ENCODE data around the gene NAGA.

NAGA gene

DNA sequence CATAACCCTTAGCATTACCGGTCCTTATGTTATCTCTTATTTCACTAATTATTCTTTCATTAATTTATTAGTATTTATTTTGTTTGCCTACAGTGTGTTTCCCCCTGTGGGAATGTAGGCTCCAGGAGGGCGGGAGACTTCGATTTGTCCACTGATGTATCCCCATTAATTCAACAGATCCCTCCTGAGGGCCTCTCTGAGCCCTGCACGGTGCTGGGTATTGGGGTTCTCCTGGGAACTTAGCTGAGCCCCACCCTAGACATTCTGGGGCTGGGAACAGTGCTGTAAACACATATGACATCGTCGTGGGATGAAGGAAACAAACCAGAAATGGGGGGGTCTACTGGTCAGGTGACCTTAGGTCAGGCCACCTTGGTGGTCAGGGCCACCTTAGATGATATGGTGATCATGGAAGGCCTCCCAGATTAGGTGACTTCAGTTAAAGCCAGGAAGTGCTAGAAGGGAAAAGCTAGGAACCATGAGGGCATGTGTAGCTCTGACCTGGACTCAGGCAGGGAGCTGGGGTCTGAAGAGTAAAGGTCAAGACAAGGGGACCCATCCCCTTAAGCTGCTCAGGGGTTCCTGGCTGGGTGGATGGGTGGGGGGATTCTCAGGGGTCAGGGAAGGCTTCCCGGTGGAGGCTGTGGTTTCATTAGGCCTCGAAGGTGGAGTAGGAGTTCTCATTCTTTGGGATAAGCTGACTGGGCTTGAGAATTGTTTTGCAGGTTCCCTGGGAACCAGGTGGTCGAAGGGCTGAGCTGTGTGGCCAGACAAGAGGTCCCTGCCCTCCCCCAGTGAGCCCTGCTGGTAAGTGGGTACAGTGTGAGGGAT is 4.4 kb upstream of the NAGA start:
- no peak overlapping the region for H3K4me2 ChIP-seq (ENCODE audit: low read length)
- no peaks in the 10 kb centered on the region for H3K27me3 ChIP-seq (ENCODE audit: low read depth, low read length)
- no peak overlapping the region for H2AFZ ChIP-seq (ENCODE audit: low read depth, low read length)
- H3K9me3 ChIP-seq (ENCODE audit: insufficient read depth, low read length): no peaks in the 10 kb centered on the region
- H4K20me1 ChIP-seq (ENCODE audit: insufficient read depth, low read length): no peaks in the 10 kb centered on the region
- TF ChIP-seq EZH2phosphoT487 (IDR thresholded peaks at IDR 0.05; ENCODE audit: low read depth): no peak
- TF ChIP-seq, protein P1, sequence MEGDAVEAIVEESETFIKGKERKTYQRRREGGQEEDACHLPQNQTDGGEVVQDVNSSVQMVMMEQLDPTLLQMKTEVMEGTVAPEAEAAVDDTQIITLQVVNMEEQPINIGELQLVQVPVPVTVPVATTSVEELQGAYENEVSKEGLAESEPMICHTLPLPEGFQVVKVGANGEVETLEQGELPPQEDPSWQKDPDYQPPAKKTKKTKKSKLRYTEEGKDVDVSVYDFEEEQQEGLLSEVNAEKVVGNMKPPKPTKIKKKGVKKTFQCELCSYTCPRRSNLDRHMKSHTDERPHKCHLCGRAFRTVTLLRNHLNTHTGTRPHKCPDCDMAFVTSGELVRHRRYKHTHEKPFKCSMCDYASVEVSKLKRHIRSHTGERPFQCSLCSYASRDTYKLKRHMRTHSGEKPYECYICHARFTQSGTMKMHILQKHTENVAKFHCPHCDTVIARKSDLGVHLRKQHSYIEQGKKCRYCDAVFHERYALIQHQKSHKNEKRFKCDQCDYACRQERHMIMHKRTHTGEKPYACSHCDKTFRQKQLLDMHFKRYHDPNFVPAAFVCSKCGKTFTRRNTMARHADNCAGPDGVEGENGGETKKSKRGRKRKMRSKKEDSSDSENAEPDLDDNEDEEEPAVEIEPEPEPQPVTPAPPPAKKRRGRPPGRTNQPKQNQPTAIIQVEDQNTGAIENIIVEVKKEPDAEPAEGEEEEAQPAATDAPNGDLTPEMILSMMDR (IDR thresholded peaks at IDR 0.05; ENCODE audit: low read depth, low read length): no peak
- no peak overlapping the region for H3K27ac ChIP-seq (ENCODE audit: low read length)
- H3K36me3 ChIP-seq (replicated peaks; ENCODE audit: low read depth, low read length): no peaks in the 10 kb centered on the region
- no peak overlapping the region for H3K9ac ChIP-seq (ENCODE audit: low read length)
- peaks cover 16% of the 10 kb centered on the region for H3K4me1 ChIP-seq (ENCODE audit: low read length)
- H3K4me3 ChIP-seq (ENCODE audit: low read length): no peak overlapping the region
- H3K79me2 ChIP-seq (ENCODE audit: low read length): peaks cover 5% of the 10 kb centered on the region

DNA sequence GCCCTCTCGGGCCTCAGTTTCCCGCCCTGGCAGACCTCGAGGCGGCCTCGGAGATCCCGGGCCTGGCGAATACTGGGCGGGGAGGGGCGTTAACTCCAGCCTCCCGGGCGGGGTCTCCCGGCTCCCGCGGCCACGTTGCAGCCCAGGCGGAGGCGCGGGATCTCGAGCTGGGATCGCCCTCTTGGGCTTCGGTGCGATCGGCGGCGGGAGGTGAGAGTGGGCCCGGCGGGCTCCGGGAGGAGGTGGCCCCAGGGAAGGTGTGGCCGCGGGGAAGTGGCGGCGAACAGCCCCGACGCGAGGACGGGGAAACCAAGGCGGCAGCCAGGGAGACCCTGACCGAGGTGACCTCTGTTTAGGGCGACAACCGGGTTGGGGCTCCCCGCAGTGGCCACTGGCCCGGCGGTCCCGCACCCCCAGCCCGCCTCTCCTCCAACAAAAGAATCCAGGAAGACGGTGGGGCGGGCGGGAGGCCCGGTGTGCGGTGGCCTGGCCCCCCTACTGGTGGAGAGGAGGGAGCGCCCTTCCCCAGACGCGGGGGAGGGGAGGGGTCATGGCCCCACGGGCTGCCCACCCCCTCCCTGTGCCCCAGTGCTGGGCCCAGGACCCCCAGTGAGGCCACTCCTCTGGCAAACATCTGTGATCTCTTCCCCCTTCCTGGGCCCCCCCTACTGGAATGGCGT is 3.7 kb upstream of the NAGA start, which contains the start of gene PHETA2:
TSS of gene PHETA2 (plus strand) at position 117 of the 680 bp plus-strand sequence. CDS start 3,046 bp downstream, outside the sequence.
- Histone ChIP-seq H2AFZ (ENCODE audit: low read depth, low read length) (no peak within 1 kb of the TSS), H3K4me1 (ENCODE audit: low read length) (peaks cover 23% of the 10 kb centered on the region), H3K4me2 (ENCODE audit: low read length) (no peak within 1 kb of the TSS)

DNA sequence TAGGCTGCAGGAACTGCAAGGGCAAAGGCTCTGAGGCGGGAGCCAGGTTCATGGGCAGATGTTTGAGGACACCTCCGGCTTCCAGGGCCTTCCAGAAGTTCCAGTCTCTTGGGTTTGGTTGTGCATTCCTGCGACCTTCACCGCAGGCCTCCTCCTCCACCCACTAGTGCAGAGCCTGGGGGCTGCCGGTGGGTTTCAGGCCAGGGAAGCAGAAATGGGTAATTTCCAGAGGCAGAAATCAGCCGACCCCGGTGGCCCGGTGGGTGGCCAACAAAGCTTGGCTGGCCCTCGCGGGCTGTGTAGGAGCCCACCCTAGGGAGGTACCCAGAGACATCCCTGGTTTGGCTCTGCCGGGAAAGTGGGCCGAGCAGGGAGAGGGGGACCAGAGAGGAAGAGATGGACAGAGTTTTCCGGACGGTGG is 3.0 kb upstream of the NAGA start:
- Histone ChIP-seq H3K4me3 (ENCODE audit: low read length) (no peak overlapping the region), H3K36me3 (replicated peaks; ENCODE audit: low read depth, low read length) (peaks cover 6% of the 10 kb centered on the region), H2AFZ (ENCODE audit: low read depth, low read length) (no peak overlapping the region), H3K79me2 (ENCODE audit: low read length) (peaks cover 18% of the 10 kb centered on the region), H3K27ac (ENCODE audit: low read length) (no peak overlapping the region), H3K9me3 (ENCODE audit: insufficient read depth, low read length) (no peaks in the 10 kb centered on the region), H3K4me2 (ENCODE audit: low read length) (no peak overlapping the region), H3K27me3 (ENCODE audit: low read depth, low read length) (no peaks in the 10 kb centered on the region), H3K9ac (ENCODE audit: low read length) (no peak overlapping the region), H3K4me1 (ENCODE audit: low read length) (peaks cover 21% of the 10 kb centered on the region), H4K20me1 (ENCODE audit: insufficient read depth, low read length) (no peaks in the 10 kb centered on the region)
- TF ChIP-seq, protein P1 (IDR thresholded peaks at IDR 0.05; ENCODE audit: low read depth, low read length): no peak
- no peak for TF ChIP-seq EZH2phosphoT487 (IDR thresholded peaks at IDR 0.05; ENCODE audit: low read depth)

More for the DNA sequence above, 3.7 kb upstream of the NAGA start, which contains the start of gene PHETA2:
- no peak within 1 kb of the TSS for H3K9ac ChIP-seq (ENCODE audit: low read length)
- H3K4me3 ChIP-seq (ENCODE audit: low read length): no peak within 1 kb of the TSS
- H3K27me3 ChIP-seq (ENCODE audit: low read depth, low read length): no peaks in the 10 kb centered on the region
- no peaks in the 10 kb centered on the region for H3K36me3 ChIP-seq (replicated peaks; ENCODE audit: low read depth, low read length)
- H3K9me3 ChIP-seq (ENCODE audit: insufficient read depth, low read length): no peaks in the 10 kb centered on the region
- H3K79me2 ChIP-seq (ENCODE audit: low read length): peaks cover 12% of the 10 kb centered on the region
- H3K27ac ChIP-seq (ENCODE audit: low read length): no peak within 1 kb of the TSS
- H4K20me1 ChIP-seq (ENCODE audit: insufficient read depth, low read length): no peaks in the 10 kb centered on the region
- TF ChIP-seq, protein P1 (IDR thresholded peaks at IDR 0.05; ENCODE audit: low read depth, low read length): no peak
- TF ChIP-seq EZH2phosphoT487 (IDR thresholded peaks at IDR 0.05; ENCODE audit: low read depth): no peak

Data from OCI-LY3 (cell line).